ENCODE results near the gene PIGO.

- TF ChIP-seq CTCF (IDR thresholded peaks at IDR 0.05) (no peak), POLR2A (IDR thresholded peaks at IDR 0.05) (no peak)
Measured at GRCh38 chr9:35089434-35089833, 7.0 kb downstream of the PIGO start.

All from esophagus squamous epithelium (tissue), 4 donors.